Gastroesophageal sphincter (tissue), 4 donors: Measurements from ENCODE around the gene KCTD14. TPM values are rescaled to one million over a fixed set of nuclear protein-coding genes. Genes with fewer than 3 reads are reported as not detected.
A peak's percentile ranks its signal among the peaks of the same experiment; 100 is the strongest.

Source experiments
- ATAC-seq: fragments of 150-250 bp; one replicate; pipeline ENCODE4 v1.9.1; 2016; ENCODE audit warnings: mild to moderate bottlenecking, moderate library complexity
- H3K27ac ChIP-seq, 4 donors: fragments of 200-600 bp; sonication (generic) in 3 of 4; 1 replicate in 3 of 4; 2 replicates in 1 of 4; pipeline ENCODE4 v1.5.1; 2016 to 2019
- H3K27me3 ChIP-seq: fragments of 200-600 bp; sonication (generic); one replicate; pipeline ENCODE4 v1.5.1; 2019
- H3K36me3 ChIP-seq, 2 donors: fragments of 200-600 bp; sonication (generic); one replicate each; pipeline ENCODE4 v1.5.1; 2019; ENCODE audit warnings: control low read depth in 1 of 2
- H3K4me1 ChIP-seq, 3 donors: fragments of 200-600 bp; sonication (generic); 1 replicate in 2 of 3; 2 replicates in 1 of 3; pipeline ENCODE4 v1.5.1; 2016 to 2019; ENCODE audit warnings: control low read depth in 2 of 3
- H3K4me3 ChIP-seq, 2 donors: fragments of 200-600 bp; sonication (generic); one replicate each; pipeline ENCODE4 v1.5.1; 2019; ENCODE audit warnings: mild to moderate bottlenecking in 1 of 2, moderate library complexity in 1 of 2
- H3K9me3 ChIP-seq, 3 donors: fragments of 200-600 bp; sonication (generic); one replicate each; pipeline ENCODE4 v1.5.1; 2017 to 2019; ENCODE audit warnings: control low read depth in 2 of 3
- EP300 ChIP-seq: sonication (generic); formaldehyde crosslinking; IDR thresholded peaks from one replicate; pipeline ENCODE4 v1.6.1; 2017; ENCODE audit warnings: antibody characterized with exemption, mild to moderate bottlenecking
- POLR2A ChIP-seq, 2 donors: fragments of 450-650 bp; IDR thresholded peaks; one replicate each; pipeline ENCODE4 v1.6.1; 2017; ENCODE audit warnings: antibody characterized with exemption in 2 of 2, mild to moderate bottlenecking in 2 of 2, moderate library complexity in 1 of 2
- POLR2AphosphoS5 ChIP-seq: sonication (generic); formaldehyde crosslinking; IDR thresholded peaks from one replicate; pipeline ENCODE4 v1.6.1; 2017; ENCODE audit warnings: antibody characterized with exemption
- WGBS, 2 donors: methylation state at CpG; one replicate each; pipeline ENCODE4 v1.1.5; 2018; ENCODE audit warnings: low coverage in 1 of 2; 5-methylcytosine and 5-hydroxymethylcytosine counted together
- total RNA-seq, 4 donors: library from RNA; depleted of rRNA; stranded (reverse); fragments of >200 nt; gene quantifications; one replicate each; pipeline ENCODE4 v1.1.0, GENCODE V29; 2016
- TF ChIP-seq, protein P1 (sequence below), 4 experiments: fragments of 200-600 bp in 2 of 4; fragments of 450-650 bp in 2 of 4; sonication (generic) in 1 of 4; IDR thresholded peaks; one replicate each; pipeline ENCODE4 v1.5.1; 2017 to 2019; ENCODE audit warnings: antibody characterized with exemption in 4 of 4, mild to moderate bottlenecking in 2 of 4, moderate library complexity in 2 of 4

The KCTD14 gene
- total RNA-seq, 4 donors from 2014 or later: 0.58 to 2.3 (median 1.4) TPM

DNA sequence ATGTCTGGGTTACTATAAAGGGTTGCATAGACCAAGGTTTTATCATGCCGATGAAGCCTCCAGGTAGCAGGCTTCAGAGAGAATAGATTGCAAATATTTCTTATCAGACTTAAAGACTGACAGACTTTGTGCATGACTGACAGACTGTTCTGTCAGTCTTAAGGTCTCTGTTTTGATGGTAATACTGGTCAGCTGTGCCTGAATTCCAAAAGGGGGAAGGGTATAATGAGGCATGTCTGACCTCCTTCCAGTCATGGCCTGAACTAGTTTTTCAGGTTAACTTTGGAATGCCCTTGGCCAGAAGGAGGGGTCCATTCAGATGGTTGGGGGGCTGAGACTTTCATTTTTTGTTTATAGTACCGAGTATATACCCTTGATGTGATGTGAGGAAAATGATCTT is 4.7 kb upstream of the KCTD14 start:
- ATAC-seq: no peak
- H3K9me3 ChIP-seq: no peaks in the 10 kb centered on the region
- H3K4me1 ChIP-seq: peaks cover 0 to 25% (median 6%) of the 10 kb centered on the region in 3 donors
- no peaks in the 10 kb centered on the region for H3K36me3 ChIP-seq
- WGBS, 2 donors: 93 to 100% methylated on average over 1 to 2 of the region's 2 CpGs
- no peak overlapping the region for H3K4me3 ChIP-seq
- H3K27me3 ChIP-seq: no peaks in the 10 kb centered on the region
- no peak for TF ChIP-seq POLR2AphosphoS5
- no peak for TF ChIP-seq POLR2A (IDR thresholded peaks at IDR 0.05)
- TF ChIP-seq, protein P1, sequence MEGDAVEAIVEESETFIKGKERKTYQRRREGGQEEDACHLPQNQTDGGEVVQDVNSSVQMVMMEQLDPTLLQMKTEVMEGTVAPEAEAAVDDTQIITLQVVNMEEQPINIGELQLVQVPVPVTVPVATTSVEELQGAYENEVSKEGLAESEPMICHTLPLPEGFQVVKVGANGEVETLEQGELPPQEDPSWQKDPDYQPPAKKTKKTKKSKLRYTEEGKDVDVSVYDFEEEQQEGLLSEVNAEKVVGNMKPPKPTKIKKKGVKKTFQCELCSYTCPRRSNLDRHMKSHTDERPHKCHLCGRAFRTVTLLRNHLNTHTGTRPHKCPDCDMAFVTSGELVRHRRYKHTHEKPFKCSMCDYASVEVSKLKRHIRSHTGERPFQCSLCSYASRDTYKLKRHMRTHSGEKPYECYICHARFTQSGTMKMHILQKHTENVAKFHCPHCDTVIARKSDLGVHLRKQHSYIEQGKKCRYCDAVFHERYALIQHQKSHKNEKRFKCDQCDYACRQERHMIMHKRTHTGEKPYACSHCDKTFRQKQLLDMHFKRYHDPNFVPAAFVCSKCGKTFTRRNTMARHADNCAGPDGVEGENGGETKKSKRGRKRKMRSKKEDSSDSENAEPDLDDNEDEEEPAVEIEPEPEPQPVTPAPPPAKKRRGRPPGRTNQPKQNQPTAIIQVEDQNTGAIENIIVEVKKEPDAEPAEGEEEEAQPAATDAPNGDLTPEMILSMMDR (IDR thresholded peaks at IDR 0.05): no peak
- TF ChIP-seq EP300: no peak
- H3K27ac ChIP-seq: no peak overlapping the region

DNA sequence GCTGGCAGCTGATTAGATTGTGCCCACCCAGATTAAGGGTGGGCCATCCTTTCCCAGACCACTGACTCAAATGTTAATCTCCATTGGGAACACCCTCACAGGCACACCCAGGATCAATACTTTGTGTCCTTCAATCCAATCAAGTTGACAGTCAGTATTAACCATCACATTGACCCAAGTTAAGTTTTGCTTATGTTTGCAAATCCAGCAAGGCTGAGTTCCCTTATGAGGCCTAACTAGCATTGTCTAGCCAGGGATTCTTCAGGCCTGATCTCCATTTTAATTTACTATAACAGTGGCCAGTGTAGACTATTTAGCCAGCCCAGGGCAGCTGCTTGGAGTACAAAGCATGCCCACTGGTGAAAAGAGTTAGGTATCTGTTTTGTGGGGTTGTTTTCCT is 2.3 kb upstream of the KCTD14 start:
- no peak overlapping the region for H3K4me3 ChIP-seq
- TF ChIP-seq POLR2A (IDR thresholded peaks at IDR 0.05): no peak
- no peaks in the 10 kb centered on the region for H3K9me3 ChIP-seq
- no peaks in the 10 kb centered on the region for H3K27me3 ChIP-seq
- ATAC-seq: no peak
- H3K4me1 ChIP-seq: peaks cover 0 to 12% (median under 1%) of the 10 kb centered on the region in 3 donors
- no peak overlapping the region for H3K27ac ChIP-seq
- no peaks in the 10 kb centered on the region for H3K36me3 ChIP-seq

DNA sequence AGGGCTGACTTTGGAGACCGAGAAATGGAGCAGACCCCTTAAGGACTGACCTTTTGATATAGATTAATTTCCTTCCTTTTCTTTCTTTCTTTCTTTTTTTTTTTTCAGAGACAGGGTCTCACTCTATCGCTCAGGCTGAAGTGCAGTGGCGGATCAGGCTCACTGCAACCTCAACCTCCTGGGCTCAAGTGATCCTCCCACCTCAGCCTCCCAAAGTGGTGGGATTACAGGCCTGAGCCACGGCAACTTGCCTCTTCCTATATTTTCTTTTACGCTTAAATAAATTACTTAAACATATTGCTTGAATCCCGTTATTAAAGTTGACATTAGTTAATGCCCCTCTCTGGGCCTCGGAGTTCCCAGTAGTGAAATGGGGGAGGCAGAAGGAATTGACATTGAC is 350 bp upstream of the KCTD14 start:
- H3K36me3 ChIP-seq: no peaks in the 10 kb centered on the region
- no peak for ATAC-seq
- H3K9me3 ChIP-seq: no peaks in the 10 kb centered on the region
- TF ChIP-seq POLR2AphosphoS5: no peak
- TF ChIP-seq, protein P1 (IDR thresholded peaks at IDR 0.05): no peak
- H3K4me3 ChIP-seq: peak overlapping the region in 1 of 2 donors; percentile 58
- peak overlapping the region in 1 of 4 donors; percentile 65 for H3K27ac ChIP-seq
- 65 to 87% methylated on average over 4 to 7 of the region's 7 CpGs for WGBS, 2 donors
- H3K4me1 ChIP-seq: peaks cover 0 to 9% (median 0%) of the 10 kb centered on the region in 3 donors
- no peaks in the 10 kb centered on the region for H3K27me3 ChIP-seq

DNA sequence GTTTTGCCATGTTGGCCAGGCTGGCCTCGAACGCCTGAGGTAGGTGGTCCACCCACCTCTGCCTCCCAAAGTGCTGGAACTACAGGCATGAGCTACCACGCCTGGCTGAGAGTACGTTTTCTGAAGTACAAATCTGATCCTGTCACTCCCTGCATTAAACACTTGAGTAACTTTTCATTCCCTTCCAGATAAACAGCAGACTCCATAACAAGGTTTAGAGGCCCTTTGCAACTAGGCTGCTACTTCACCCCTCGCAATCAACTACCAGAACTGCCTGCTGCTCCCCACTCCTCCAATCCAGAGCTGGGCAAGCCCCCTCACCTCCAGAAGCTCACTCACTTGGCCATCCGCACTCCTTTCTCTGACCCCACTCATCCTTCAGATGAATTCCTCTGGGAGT is 1.5 kb downstream of the KCTD14 start:
- Histone ChIP-seq H3K4me3 (no peak overlapping the region), H3K9me3 (no peaks in the 10 kb centered on the region), H3K27me3 (no peaks in the 10 kb centered on the region), H3K36me3 (peaks cover 0 to 5% of the 10 kb centered on the region in 2 donors), H3K27ac (no peak overlapping the region), H3K4me1 (peaks cover 0 to 9% (median 0%) of the 10 kb centered on the region in 3 donors)
- 79 to 83% methylated on average over 4 to 6 of the region's 6 CpGs for WGBS, 2 donors
- TF ChIP-seq, protein P1 (IDR thresholded peaks at IDR 0.05): no peak
- ATAC-seq: no peak

DNA sequence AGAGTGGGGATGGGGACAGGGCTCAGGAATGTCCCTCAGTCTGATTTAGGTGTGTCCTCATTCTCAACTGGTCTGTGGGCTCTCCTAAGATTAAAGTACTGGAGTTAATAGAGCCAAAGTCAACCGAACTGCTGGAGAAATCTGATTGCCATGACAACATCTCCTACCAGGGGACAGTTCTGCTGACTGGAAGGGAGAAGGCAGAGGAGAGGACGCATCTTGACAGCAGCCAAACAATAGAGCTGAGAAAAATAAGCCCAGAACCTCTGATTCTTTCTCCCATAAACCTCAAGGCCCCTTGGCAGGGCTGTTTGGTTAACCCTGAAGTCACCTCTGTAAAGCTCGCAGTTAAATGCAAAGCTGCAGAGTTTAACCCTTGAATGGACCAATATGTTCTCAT is 2.8 kb downstream of the KCTD14 start:
- no peak overlapping the region for H3K4me3 ChIP-seq
- peaks cover 0 to 9% (median 0%) of the 10 kb centered on the region in 3 donors for H3K4me1 ChIP-seq
- WGBS, 2 donors: 24 to 29% methylated on average over 2 of the region's 3 CpGs
- TF ChIP-seq POLR2AphosphoS5: no peak
- TF ChIP-seq, protein P1 (IDR thresholded peaks at IDR 0.05): no peak
- no peak for TF ChIP-seq EP300
- TF ChIP-seq POLR2A (IDR thresholded peaks at IDR 0.05): no peak
- no peaks in the 10 kb centered on the region for H3K9me3 ChIP-seq
- peaks cover 0 to 19% of the 10 kb centered on the region in 2 donors for H3K36me3 ChIP-seq
- ATAC-seq: no peak
- no peak overlapping the region for H3K27ac ChIP-seq
- H3K27me3 ChIP-seq: no peaks in the 10 kb centered on the region

DNA sequence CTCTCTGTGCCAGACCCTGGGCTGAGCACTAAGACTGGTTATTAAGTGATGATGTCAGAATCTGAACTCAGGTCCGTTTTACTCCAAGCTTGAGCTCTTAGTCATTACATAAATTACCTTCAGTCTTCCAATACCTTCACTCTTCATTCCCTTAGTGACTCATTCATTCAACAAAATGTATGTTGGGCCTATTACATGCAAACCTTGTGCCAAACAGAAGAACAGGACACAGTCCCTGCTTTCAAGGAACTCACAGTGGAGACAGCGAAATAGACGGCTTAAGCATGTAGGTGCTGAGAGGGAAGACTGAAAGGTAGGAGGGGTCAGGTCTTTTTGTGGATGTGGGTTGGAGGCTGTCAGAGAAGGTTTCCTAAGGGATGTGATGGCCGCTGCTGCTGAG is 3.3 kb downstream of the KCTD14 start:
- no peak overlapping the region for H3K4me3 ChIP-seq
- no peak for TF ChIP-seq EP300
- TF ChIP-seq, protein P1 (IDR thresholded peaks at IDR 0.05): no peak
- no peak for TF ChIP-seq POLR2AphosphoS5
- TF ChIP-seq POLR2A (IDR thresholded peaks at IDR 0.05): no peak
- ATAC-seq: no peak
- 25 to 57% methylated on average over 2 to 4 of the region's 4 CpGs for WGBS, 2 donors
- H3K27ac ChIP-seq: no peak overlapping the region
- H3K27me3 ChIP-seq: no peaks in the 10 kb centered on the region
- no peaks in the 10 kb centered on the region for H3K9me3 ChIP-seq
- H3K4me1 ChIP-seq: peaks cover 0 to 9% (median 0%) of the 10 kb centered on the region in 3 donors
- H3K36me3 ChIP-seq: peaks cover 0 to 19% of the 10 kb centered on the region in 2 donors
